SU-DHL-6 (cell line): ENCODE measurements around the gene RAX2.

Experiments
- H2AFZ ChIP-seq: fragments of 200-600 bp; sonication (generic); 2 replicates; pipeline ENCODE4 v1.6.1; 2014; ENCODE audit warnings: low read depth, mild to moderate bottlenecking, moderate library complexity, mixed read lengths, antibody characterized with exemption, low read length; ENCODE audit not compliant: severe bottlenecking
- H3F3A ChIP-seq: fragments of 200-600 bp; shearing (Covaris generic); 2 replicates; pipeline ENCODE4 v1.6.0; 2016; ENCODE audit warnings: antibody characterized with exemption, mild to moderate bottlenecking; ENCODE audit not compliant: insufficient read depth
- H3K27ac ChIP-seq: fragments of 200-600 bp; sonication (generic); 2 replicates; pipeline ENCODE4 v1.5.1; 2016; ENCODE audit warnings: low read depth, mild to moderate bottlenecking, low read length, moderate library complexity, mixed read lengths
- H3K27me3 ChIP-seq: fragments of 200-600 bp; sonication (generic), shearing (Covaris generic); 2 replicates; pipeline ENCODE4 v1.6.0; 2014; ENCODE audit warnings: mild to moderate bottlenecking, low read length
- H3K36me3 ChIP-seq: fragments of 200-600 bp; sonication (generic); 2 replicates; pipeline ENCODE4 v1.6.1; 2014; ENCODE audit warnings: mild to moderate bottlenecking, low read length, mixed read lengths
- H3K4me2 ChIP-seq: fragments of 300-600, 200-600 bp; shearing (Covaris generic), sonication (generic); 2 replicates; pipeline ENCODE4 v1.6.0; 2014; ENCODE audit warnings: low read length, low read depth, mild to moderate bottlenecking; ENCODE audit not compliant: poor library complexity, severe bottlenecking
- H3K4me3 ChIP-seq: fragments of 200-600 bp; sonication (generic); 2 replicates; pipeline ENCODE4 v1.5.1; 2014; ENCODE audit warnings: antibody characterized with exemption, low read length, mild to moderate bottlenecking, mixed read lengths; ENCODE audit not compliant: insufficient read depth, poor library complexity, severe bottlenecking
- H3K79me2 ChIP-seq: fragments of 200-600 bp; sonication (generic); 2 replicates; pipeline ENCODE4 v1.6.1; 2014; ENCODE audit warnings: mild to moderate bottlenecking, low read length, moderate library complexity; ENCODE audit not compliant: insufficient read depth
- H3K9ac ChIP-seq: fragments of 200-600 bp; sonication (generic); 2 replicates; pipeline ENCODE4 v1.7.0; 2014; ENCODE audit warnings: mild to moderate bottlenecking, low read length
- H3K9me2 ChIP-seq: fragments of 200-600 bp; sonication (generic); replicated peaks from 2 replicates; pipeline ENCODE4 v1.6.1; 2014; ENCODE audit warnings: low read length; ENCODE audit not compliant: insufficient read depth
- H3K9me3 ChIP-seq: fragments of 200-600 bp; sonication (generic); 2 replicates; pipeline ENCODE4 v1.6.1; 2014; ENCODE audit warnings: low read length, mixed read lengths; ENCODE audit not compliant: insufficient read depth
- H4K20me1 ChIP-seq: fragments of 200-600 bp; sonication (generic); 2 replicates; pipeline ENCODE4 v1.6.1; 2014; ENCODE audit warnings: low read depth, mild to moderate bottlenecking, antibody characterized with exemption, low read length, moderate library complexity, mixed read lengths
- CTCF ChIP-seq: fragments of 200-600 bp; sonication (generic); IDR thresholded peaks from one replicate; pipeline ENCODE4 v1.5.1; 2017; ENCODE audit warnings: antibody characterized with exemption, mild to moderate bottlenecking, low read length, moderate library complexity; ENCODE audit not compliant: insufficient read depth, poor library complexity, severe bottlenecking
- EZH2phosphoT487 ChIP-seq: fragments of 200-600 bp; sonication (generic), shearing (Covaris generic); conservative IDR thresholded peaks from 2 replicates; pipeline ENCODE4 v1.6.1; 2018; ENCODE audit warnings: mild to moderate bottlenecking, antibody characterized with exemption, low read length, moderate library complexity, mixed read lengths

Gene RAX2

DNA sequence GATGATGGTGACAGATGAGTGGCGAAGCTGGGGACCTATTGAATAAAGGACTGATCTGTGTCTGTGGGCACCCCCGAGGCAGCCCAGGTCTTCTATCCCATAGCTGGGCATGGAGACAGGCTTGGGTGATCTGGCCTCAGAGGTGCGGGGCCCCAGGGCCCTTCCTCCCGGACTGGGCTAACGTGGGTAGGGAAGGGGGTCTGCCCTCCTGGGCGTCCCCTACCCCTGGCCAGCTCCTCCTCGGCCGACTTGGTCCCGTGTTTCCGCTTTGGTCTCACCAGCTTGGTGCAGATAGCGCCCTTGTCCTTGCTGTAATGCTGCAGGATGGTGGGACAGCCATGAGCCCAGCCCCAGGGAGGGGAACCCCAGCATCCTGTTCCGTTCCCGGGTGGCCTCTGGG, 10.9 kb upstream of the RAX2 start:
- Histone ChIP-seq H3K4me3 (no peak overlapping the region), H3K9ac (no peak overlapping the region), H4K20me1 (no peaks in the 10 kb centered on the region), H3K27me3 (no peaks in the 10 kb centered on the region), H3F3A (no peaks in the 10 kb centered on the region), H3K27ac (no peak overlapping the region), H2AFZ (no peak overlapping the region), H3K4me2 (no peak overlapping the region), H3K79me2 (no peaks in the 10 kb centered on the region), H3K9me3 (peaks cover 11% of the 10 kb centered on the region; the same call in 1 of the 2 replicates), H3K9me2 (no peaks in the 10 kb centered on the region), H3K36me3 (no peaks in the 10 kb centered on the region)
- no peak for TF ChIP-seq EZH2phosphoT487
- no peak for TF ChIP-seq CTCF

DNA sequence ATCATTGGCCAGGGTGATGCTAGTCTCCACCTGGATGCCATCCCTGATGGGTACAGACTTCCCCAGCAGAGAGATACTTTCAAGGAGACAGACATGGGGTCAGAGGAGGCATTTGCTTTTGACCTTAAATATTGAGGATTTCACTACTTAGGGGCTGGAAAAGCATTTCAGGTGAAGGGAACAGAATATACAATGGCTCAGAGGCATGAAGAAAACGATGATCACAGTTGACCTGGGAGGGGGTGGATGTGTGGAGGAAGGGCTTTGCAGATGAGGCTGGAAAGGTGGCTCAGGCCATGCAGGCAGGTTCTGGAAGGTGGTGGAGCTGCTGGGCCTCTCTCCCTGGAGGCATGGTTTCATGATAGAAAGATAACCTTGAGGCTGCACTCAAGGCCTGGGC, 10.3 kb upstream of the RAX2 start:
- Histone ChIP-seq H3K27ac (no peak overlapping the region), H3F3A (no peaks in the 10 kb centered on the region), H3K36me3 (no peaks in the 10 kb centered on the region), H3K4me2 (no peak overlapping the region), H3K4me3 (no peak overlapping the region), H4K20me1 (no peaks in the 10 kb centered on the region), H2AFZ (no peak overlapping the region), H3K9ac (no peak overlapping the region), H3K9me3 (peaks cover 11% of the 10 kb centered on the region; the same call in 1 of the 2 replicates), H3K9me2 (no peaks in the 10 kb centered on the region), H3K27me3 (no peaks in the 10 kb centered on the region), H3K79me2 (no peaks in the 10 kb centered on the region)
- TF ChIP-seq CTCF: no peak
- no peak for TF ChIP-seq EZH2phosphoT487

DNA sequence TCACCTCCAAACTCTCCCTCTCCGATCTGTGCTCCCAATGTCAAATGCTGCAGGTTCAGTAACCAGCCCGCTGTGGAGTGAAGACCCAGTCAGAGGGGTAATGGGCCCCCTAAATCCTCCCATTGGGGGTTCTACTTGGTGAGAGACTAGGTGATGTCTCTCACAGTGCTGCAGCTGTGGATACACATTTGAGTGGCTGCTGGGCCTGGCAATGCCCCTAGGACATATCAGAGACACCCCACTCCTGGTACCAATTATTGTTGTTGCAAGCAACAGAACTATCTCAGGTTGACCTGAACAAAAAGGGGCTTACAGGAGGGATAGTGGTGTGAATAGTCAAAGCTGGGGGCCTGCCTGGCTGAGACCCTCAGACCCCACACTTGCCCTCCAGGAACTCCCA, 9.6 kb upstream of the RAX2 start:
- no peaks in the 10 kb centered on the region for H3K79me2 ChIP-seq
- TF ChIP-seq EZH2phosphoT487 (no peak), CTCF (no peak)
- H3K27me3 ChIP-seq: no peaks in the 10 kb centered on the region
- H3K9me2 ChIP-seq: no peaks in the 10 kb centered on the region
- H3K4me3 ChIP-seq: no peak overlapping the region
- no peak overlapping the region for H3K4me2 ChIP-seq
- no peak overlapping the region for H2AFZ ChIP-seq
- H3K9ac ChIP-seq: no peak overlapping the region
- no peaks in the 10 kb centered on the region for H3K36me3 ChIP-seq
- peaks cover 11% of the 10 kb centered on the region; the same call in 1 of the 2 replicates for H3K9me3 ChIP-seq
- no peak overlapping the region for H3K27ac ChIP-seq
- no peaks in the 10 kb centered on the region for H4K20me1 ChIP-seq
- H3F3A ChIP-seq: no peaks in the 10 kb centered on the region

DNA sequence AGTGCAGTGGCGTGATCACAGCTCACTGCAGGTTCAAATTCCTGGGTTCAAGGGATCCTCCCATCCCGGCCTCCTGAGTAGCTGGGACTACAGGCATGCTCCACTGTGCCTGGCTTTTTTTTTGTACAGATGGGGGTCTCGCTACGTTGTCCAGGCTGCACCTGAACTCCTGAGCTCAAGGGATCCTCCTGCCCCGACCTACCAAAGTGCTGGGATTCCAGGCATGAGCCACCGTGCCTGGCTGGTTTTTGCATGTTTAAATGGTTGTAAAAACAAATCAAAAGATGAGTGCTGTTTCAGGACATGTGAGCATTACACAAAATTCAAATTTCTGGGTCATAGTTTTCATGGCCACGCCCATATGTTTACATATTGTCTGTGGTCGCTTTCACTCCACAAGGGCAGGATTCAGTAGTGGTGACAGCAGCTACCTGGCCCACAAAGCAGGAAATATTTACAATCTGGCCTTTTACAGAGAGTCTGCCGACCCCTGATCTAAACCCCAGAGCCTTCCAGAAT, 8.8 kb upstream of the RAX2 start:
- H3K9me2 ChIP-seq: no peaks in the 10 kb centered on the region
- no peak for TF ChIP-seq EZH2phosphoT487
- TF ChIP-seq CTCF: no peak
- H3K4me3 ChIP-seq: no peak overlapping the region
- H3K4me2 ChIP-seq: no peak overlapping the region
- H4K20me1 ChIP-seq: no peaks in the 10 kb centered on the region
- H3F3A ChIP-seq: no peaks in the 10 kb centered on the region
- H3K9me3 ChIP-seq: peaks cover 11% of the 10 kb centered on the region; the same call in 1 of the 2 replicates
- H3K36me3 ChIP-seq: no peaks in the 10 kb centered on the region
- no peaks in the 10 kb centered on the region for H3K79me2 ChIP-seq
- no peaks in the 10 kb centered on the region for H3K27me3 ChIP-seq
- H2AFZ ChIP-seq: no peak overlapping the region
- H3K27ac ChIP-seq: no peak overlapping the region
- H3K9ac ChIP-seq: no peak overlapping the region
